ENCODE results near the gene GRIN2B. TPM values are rescaled to one million over a fixed set of nuclear protein-coding genes. Genes with fewer than 3 reads are reported as not detected.

The GRIN2B gene
- total RNA-seq, 3 donors from 2014 or later, result not detected

DNA sequence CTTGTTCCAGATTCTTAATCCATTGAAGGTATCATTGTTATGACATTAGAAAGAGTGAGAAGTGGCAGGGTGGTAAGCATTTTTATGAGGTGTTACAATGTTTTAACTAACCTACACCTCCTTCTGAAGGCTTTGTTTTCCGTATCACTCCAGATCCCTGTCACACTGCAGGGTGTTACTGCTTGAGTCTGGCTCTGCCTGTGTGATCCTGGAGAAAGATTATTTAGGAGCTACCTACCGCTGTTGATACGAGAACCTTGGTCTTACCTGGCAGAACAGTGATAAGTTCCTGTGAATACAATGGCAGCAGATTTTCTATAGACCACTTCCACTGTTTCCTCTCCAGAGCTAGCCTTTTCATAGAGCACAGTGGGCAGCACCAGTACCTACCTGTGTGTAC lies 36.2 kb downstream of the GRIN2B start:
- DNase-seq, result no peak
- H3K27me3 Mint-ChIP-seq (ENCODE audit: low read depth), result peaks cover 20% of the 10 kb centered on the region
- H3K36me3 Mint-ChIP-seq (ENCODE audit: insufficient read depth), result no peaks in the 10 kb centered on the region
- ATAC-seq, result no peak
- H3K4me3 Mint-ChIP-seq, result no peak overlapping the region
- H3K9me3 Mint-ChIP-seq, result no peaks in the 10 kb centered on the region
- no peaks in the 10 kb centered on the region for H3K4me1 Mint-ChIP-seq (ENCODE audit: low read depth)

DNA sequence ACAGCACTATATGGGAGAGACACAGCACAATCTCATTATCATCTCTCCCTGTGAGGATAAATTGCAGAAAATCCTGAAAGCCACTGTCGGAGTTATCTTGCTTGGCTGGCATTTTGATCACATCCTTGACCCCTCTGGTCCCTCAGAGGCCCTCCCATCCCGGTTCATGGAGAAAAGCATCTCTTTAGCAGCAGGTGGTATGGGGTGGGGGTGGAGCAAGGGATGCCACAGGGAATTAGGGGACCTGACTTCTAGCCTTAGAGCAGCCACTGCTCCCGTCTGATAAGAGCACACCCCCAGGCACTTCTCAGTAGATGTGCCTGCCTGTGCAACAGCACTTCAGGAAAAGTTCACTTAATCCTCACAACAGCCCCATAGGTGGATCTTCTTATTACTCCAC lies 38.6 kb downstream of the GRIN2B start:
- H3K27me3 Mint-ChIP-seq (ENCODE audit: low read depth), result peaks cover 22% of the 10 kb centered on the region
- ATAC-seq (no peak), DNase-seq (no peak)
- H3K4me3 Mint-ChIP-seq, result no peak overlapping the region
- no peaks in the 10 kb centered on the region for H3K36me3 Mint-ChIP-seq (ENCODE audit: insufficient read depth)
- no peaks in the 10 kb centered on the region for H3K4me1 Mint-ChIP-seq (ENCODE audit: low read depth)
- peaks cover 1% of the 10 kb centered on the region for H3K9me3 Mint-ChIP-seq

DNA sequence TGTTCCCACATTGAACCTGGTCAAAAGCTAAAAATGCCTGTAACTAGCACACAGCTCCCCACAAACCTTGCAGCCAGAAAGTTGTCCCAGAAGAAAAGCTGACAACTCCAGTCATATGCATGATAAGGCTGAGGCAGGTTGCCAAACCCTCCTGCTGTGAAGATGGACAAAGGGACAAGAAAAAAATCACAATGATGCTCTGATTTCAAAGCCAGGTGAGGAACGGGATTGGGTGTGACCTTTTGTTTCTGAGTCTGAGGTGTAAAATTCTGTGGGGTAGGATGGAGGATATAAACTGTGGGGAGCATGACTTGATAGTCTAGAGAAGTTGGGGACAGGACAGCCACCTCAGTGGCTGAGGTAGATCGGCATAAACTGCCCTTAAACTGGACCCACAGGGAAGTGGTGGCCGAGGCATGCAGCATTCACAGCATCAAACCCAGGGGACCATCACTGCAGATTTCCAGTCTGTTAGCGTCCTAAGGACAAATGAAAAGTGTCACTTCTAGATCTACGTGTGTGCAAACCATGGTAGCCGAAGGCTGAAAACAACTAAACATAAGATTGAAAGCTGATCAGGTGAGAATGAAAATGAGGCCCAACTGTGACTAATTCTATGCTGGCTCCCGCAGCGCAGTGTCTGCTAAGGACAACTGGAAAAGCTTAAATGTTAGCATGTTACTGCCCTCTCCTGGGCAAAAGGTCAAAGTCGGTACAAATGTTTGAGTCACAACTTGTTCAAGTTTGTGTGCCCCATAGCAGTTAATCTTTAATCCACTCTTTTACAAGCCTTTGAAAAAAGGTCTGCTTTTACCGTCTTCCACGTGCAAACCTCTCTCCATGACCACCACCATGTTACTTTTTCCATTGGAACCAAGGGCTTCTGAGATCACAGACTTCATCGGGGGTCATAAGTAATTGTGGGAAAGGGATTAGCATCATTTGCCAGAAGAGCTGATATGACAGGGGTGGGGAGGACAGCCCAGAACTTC lies 39.8 kb downstream of the GRIN2B start:
- Mint-ChIP-seq H3K9me3 (peaks cover 8% of the 10 kb centered on the region), H3K36me3 (ENCODE audit: insufficient read depth) (no peaks in the 10 kb centered on the region), H3K4me1 (ENCODE audit: low read depth) (no peaks in the 10 kb centered on the region), H3K4me3 (no peak overlapping the region), H3K27me3 (ENCODE audit: low read depth) (peaks cover 22% of the 10 kb centered on the region)
- ATAC-seq, result no peak
- DNase-seq, result no peak

DNA sequence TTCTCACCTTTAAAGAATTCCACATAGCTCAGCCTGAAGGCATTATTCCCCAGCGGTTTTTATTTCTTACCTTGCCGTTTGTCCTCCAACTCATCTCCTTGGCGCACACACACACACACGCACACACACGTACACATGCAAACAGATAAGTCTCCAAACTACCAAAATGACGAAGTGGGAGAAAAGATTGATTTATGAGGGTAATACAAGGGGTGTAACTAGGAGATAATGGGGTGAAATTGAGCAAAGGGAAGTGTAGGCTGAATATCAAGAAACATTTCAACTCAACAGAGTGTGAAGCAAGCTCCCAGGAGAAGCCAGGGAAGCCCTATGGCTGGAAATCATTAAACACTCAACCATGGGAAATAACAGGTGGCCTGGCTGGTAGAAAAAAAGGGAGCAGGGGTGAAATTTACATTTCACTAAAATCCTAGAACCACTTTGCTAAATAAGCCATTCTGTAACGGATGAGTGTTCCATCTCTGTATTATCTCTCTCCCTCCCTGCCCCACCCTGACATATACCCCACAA lies 41.0 kb downstream of the GRIN2B start:
- H3K27me3 Mint-ChIP-seq (ENCODE audit: low read depth), result peaks cover 22% of the 10 kb centered on the region
- no peaks in the 10 kb centered on the region for H3K36me3 Mint-ChIP-seq (ENCODE audit: insufficient read depth)
- DNase-seq (no peak), ATAC-seq (no peak)
- no peak overlapping the region for H3K4me3 Mint-ChIP-seq
- H3K4me1 Mint-ChIP-seq (ENCODE audit: low read depth), result no peaks in the 10 kb centered on the region
- H3K9me3 Mint-ChIP-seq, result peaks cover 8% of the 10 kb centered on the region

GRCh38 chr12:13937735-13938134 lies 43.7 kb downstream of the GRIN2B start:
- ATAC-seq (no peak), DNase-seq (no peak)
- peaks cover 8% of the 10 kb centered on the region for H3K9me3 Mint-ChIP-seq
- H3K4me3 Mint-ChIP-seq, result no peak overlapping the region
- H3K27me3 Mint-ChIP-seq (ENCODE audit: low read depth), result peaks cover 17% of the 10 kb centered on the region
- H3K36me3 Mint-ChIP-seq (ENCODE audit: insufficient read depth), result no peaks in the 10 kb centered on the region
- no peaks in the 10 kb centered on the region for H3K4me1 Mint-ChIP-seq (ENCODE audit: low read depth)

- H3K4me3 Mint-ChIP-seq, result no peak overlapping the region
- H3K27me3 Mint-ChIP-seq (ENCODE audit: low read depth), result peaks cover 4% of the 10 kb centered on the region
- H3K9me3 Mint-ChIP-seq, result peaks cover 8% of the 10 kb centered on the region
- H3K36me3 Mint-ChIP-seq (ENCODE audit: insufficient read depth), result no peaks in the 10 kb centered on the region
- ATAC-seq (no peak), DNase-seq (no peak)
- H3K4me1 Mint-ChIP-seq (ENCODE audit: low read depth), result no peaks in the 10 kb centered on the region
Observed at GRCh38 chr12:13935169-13935568, 46.2 kb downstream of the GRIN2B start.
